GM12892 (cell line): ENCODE results near the gene SNX17.

Source experiments
- POLR2A ChIP-seq: IDR thresholded peaks from 2 replicates; pipeline ENCODE4 v1.6.1; 2011; ENCODE audit warnings: low read depth, low read length, control low read depth
- POLR2AphosphoS5 ChIP-seq: IDR thresholded peaks from 2 replicates; pipeline ENCODE4 v1.6.1; 2011; ENCODE audit warnings: low read depth, low read length, control low read depth
- TAF1 ChIP-seq: IDR thresholded peaks from 2 replicates; pipeline ENCODE4 v1.6.1; 2011; ENCODE audit warnings: low read depth, mild to moderate bottlenecking, control low read depth, low read length, borderline replicate concordance

- TF ChIP-seq POLR2A (no peak), POLR2AphosphoS5 (no peak), TAF1 (no peak)
Measured at GRCh38 chr2:27372937-27373336, 2.5 kb downstream of the SNX17 start.
